ENCODE data around the gene GPR137. TPM values are rescaled to one million over a fixed set of nuclear protein-coding genes. Genes with fewer than 3 reads are reported as not detected.

GPR137 gene
- total and polyA plus RNA-seq, 10 of the 15 experiments (the other 5 are each of a cell fraction or from before 2014, with no cell fraction given): 0.37 to 29.2 (median 13.8) TPM

DNA sequence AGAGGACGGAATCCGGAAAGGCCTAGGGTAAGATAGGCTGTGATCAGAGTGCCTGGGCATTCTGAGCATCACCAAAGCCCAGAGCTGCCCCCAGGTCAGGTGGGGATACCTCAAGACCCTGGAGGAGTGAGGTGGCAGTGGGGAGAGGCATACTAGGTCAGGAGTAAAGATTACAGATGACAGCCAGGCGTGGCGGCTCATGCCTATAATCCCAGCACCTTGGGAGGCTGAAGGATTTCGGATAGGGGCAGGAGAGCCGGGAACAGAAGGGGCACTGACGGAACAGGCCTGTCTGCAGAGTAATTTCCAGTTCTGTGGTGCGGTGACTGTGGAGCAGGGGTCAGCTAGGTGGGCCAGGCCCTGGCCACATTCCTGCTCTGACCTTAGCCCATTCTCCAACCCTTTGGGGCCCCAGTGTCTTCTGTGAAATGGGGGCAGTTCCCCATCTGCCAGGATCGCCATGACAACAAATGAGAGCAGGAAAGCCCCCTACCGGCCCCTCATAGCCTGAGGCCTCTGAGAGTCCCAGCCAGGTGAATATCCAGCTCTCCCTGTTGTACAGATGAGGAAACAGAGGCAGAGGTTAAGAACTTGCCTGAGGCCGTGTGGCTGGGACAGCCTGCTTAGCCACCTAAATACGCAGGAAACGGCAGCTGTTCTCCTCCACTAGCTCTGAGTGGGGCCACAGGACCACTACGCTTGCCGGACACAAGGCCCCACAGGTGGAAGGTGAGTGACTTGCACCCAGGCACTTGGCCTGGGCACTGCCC lies 10.4 kb upstream of the GPR137 start (continued):
- no peak for TF ChIP-seq GATAD2B (conservative IDR thresholded peaks at IDR 0.05; ENCODE audit: low read depth)
- no peak for TF ChIP-seq NFIC (IDR thresholded peaks at IDR 0.05; ENCODE audit: low read depth, low read length)
- TF ChIP-seq ESRRA (IDR thresholded peaks at IDR 0.05; ENCODE audit: low read length): no peak
- no peak for TF ChIP-seq BMI1 (IDR thresholded peaks at IDR 0.05; ENCODE audit: borderline replicate concordance)
- no peak for TF ChIP-seq MTA3 (IDR thresholded peaks at IDR 0.05; ENCODE audit: borderline replicate concordance, low read length)

DNA sequence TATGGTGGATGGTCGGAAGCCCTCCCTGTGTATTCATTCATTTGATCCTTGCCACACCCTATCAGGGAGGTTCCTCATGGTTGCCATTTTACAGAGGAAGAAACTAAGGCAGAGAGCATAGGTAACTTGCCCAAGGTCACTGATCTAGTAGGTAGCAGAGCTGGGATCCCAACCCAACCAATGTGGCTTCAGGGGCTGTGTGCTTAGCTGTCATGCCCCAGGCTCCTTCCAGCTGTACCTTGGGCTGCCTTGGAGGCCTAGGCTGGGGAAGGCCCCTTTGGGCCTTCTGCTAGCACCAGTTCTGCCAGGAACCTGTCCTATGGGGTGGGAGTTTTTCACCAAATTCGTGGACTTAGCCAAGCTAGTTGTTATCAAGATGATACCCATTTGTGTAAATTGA lies 9.8 kb upstream of the GPR137 start:
- FAIRE-seq (no peak), DNase-seq (ENCODE audit: low read depth, low spot score) (no peak), ATAC-seq (no peak)
- H3K27ac ChIP-seq (ENCODE audit: control insufficient read depth, insufficient read depth): no peak overlapping the region
- SMC1A ChIA-PET (ENCODE audit: uncharacterized antibody, unreplicated experiment): interaction anchor here (1.3 kb wide), 1 partner anchor 42 kb away, joined by 3 read pairs; the partner anchor contains the start of genes PRDX5 and TRMT112
- intact Hi-C loops (cut with micrococcal nuclease; ENCODE audit: unreplicated experiment) (no loop called here), in situ Hi-C loops (cut with MboI) (no loop called here)
- H3K79me2 ChIP-seq (ENCODE audit: control insufficient read depth, insufficient read depth, low read length): peaks cover 10% of the 10 kb centered on the region
- 87% methylated on average over 2 of the region's 2 CpGs for WGBS (ENCODE audit: insufficient coverage, insufficient replicate concordance, low lambda C conversion rate, missing lambda C conversion rate)
- H4K20me1 ChIP-seq (ENCODE audit: control insufficient read depth, insufficient read depth): no peaks in the 10 kb centered on the region; the same call in 1 of the 2 replicates
- RAD21 ChIA-PET (ENCODE audit: unreplicated experiment): no interaction called here
- H3K9ac ChIP-seq (ENCODE audit: control insufficient read depth, insufficient read depth, low read length): no peak overlapping the region
- H2AFZ ChIP-seq (ENCODE audit: control insufficient read depth, low read depth, low read length): no peak overlapping the region
- CTCF ChIA-PET: interaction anchor here (2.0 to 3.5 kb wide), 2 partner anchors 25 to 29 kb away, joined by 8 to 10 read pairs; no protein-coding TSS in a partner anchor
- 0 out of 2 replicates have a peak, but pooled peaks cover 2% of the 10 kb centered on the region for H3K4me1 ChIP-seq (ENCODE audit: control insufficient read depth, insufficient read depth, low read length)
- H3K27me3 ChIP-seq (replicated peaks in 1 of 2; ENCODE audit: control insufficient read depth in 2 of 2, insufficient read depth in 2 of 2, low read length in 1 of 2): no peaks in the 10 kb centered on the region
- no peak overlapping the region for H3K4me3 ChIP-seq
- POLR2A ChIA-PET: interaction anchor here (0.8 kb wide), 1 partner anchor 35 kb away, joined by 3 read pairs; the partner anchor contains the start of gene FKBP2
- no peaks in the 10 kb centered on the region for H3K9me3 ChIP-seq (replicated peaks; ENCODE audit: control insufficient read depth, insufficient read depth, low read length)
- H3K4me2 ChIP-seq (ENCODE audit: control insufficient read depth, insufficient read depth): no peak overlapping the region
- no peak for TF ChIP-seq ZNF24 (IDR thresholded peaks at IDR 0.05)
- TF ChIP-seq TBL1XR1 (IDR thresholded peaks at IDR 0.05; ENCODE audit: low read depth, low read length): no peak
- TF ChIP-seq CHD2 (IDR thresholded peaks at IDR 0.05; ENCODE audit: borderline replicate concordance, low read depth, low read length): no peak
- TF ChIP-seq HCFC1 (IDR thresholded peaks at IDR 0.05; ENCODE audit: low read length): no peak
- peaks cover 0 to 3% of the 10 kb centered on the region in 2 experiments; a peak in 1 of 4 replicates for H3K36me3 ChIP-seq (ENCODE audit: control insufficient read depth in 2 of 2, insufficient read depth in 2 of 2, low read length in 1 of 2)
- no TSS peak for BruUV-seq (replicated peaks)
